Thyroid gland (tissue), 4 donors: ENCODE measurements around the gene UPK3A.

Experiments used
- POLR2A ChIP-seq, 2 donors: fragments of 450-650 bp; IDR thresholded peaks; one replicate each; pipeline ENCODE4 v1.6.1; 2017; ENCODE audit warnings: antibody characterized with exemption in 2 of 2, mild to moderate bottlenecking in 2 of 2, moderate library complexity in 1 of 2
- TF ChIP-seq, protein P1 (sequence below), 6 experiments: fragments of 200-600 bp in 3 of 6; fragments of 450-650 bp in 3 of 6; sonication (generic) in 3 of 6; IDR thresholded peaks; one replicate each; pipeline ENCODE4 v1.5.1; 2016 to 2019; ENCODE audit warnings: antibody characterized with exemption in 6 of 6, mild to moderate bottlenecking in 2 of 6, inconsistent platforms in 1 of 6, moderate library complexity in 1 of 6

DNA sequence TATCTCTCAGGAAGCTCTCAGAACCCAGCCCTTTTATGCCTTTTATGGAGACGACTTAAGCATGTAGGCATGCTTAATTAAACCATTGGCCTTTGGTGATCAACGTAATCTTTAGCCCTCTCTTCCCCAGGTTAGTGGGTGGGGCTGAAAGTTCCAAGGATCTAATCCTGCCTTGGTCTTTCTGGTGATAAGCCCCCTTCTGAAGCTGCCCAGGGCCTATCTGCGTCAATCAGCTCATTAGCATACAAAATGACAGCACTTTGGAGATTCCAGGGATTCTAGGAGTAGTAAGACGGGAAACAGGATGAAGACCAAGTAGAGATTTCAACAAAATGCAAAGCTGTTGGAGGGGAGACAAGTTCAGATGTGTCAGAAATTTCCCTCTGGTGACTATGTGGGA is 28.1 kb downstream of the UPK3A start:
- TF ChIP-seq, protein P1, sequence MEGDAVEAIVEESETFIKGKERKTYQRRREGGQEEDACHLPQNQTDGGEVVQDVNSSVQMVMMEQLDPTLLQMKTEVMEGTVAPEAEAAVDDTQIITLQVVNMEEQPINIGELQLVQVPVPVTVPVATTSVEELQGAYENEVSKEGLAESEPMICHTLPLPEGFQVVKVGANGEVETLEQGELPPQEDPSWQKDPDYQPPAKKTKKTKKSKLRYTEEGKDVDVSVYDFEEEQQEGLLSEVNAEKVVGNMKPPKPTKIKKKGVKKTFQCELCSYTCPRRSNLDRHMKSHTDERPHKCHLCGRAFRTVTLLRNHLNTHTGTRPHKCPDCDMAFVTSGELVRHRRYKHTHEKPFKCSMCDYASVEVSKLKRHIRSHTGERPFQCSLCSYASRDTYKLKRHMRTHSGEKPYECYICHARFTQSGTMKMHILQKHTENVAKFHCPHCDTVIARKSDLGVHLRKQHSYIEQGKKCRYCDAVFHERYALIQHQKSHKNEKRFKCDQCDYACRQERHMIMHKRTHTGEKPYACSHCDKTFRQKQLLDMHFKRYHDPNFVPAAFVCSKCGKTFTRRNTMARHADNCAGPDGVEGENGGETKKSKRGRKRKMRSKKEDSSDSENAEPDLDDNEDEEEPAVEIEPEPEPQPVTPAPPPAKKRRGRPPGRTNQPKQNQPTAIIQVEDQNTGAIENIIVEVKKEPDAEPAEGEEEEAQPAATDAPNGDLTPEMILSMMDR (IDR thresholded peaks at IDR 0.05) = no peak
- no peak for TF ChIP-seq POLR2A (IDR thresholded peaks at IDR 0.05)
